Thyroid gland (tissue), 4 donors: ENCODE results near the gene C16orf86. TPM values are rescaled to one million over a fixed set of nuclear protein-coding genes. Genes with fewer than 3 reads are reported as not detected.

Source experiments
- DNase-seq, 2 donors: peaks; one replicate each; pipeline ENCODE4 v3.0.0-alpha.2; 2019
- H3K27ac ChIP-seq, 3 donors: fragments of 200-600 bp; sonication (generic); 1 replicate in 2 of 3; 2 replicates in 1 of 3; pipeline ENCODE4 v1.5.1; 2016 to 2019; ENCODE audit warnings: mild to moderate bottlenecking in 1 of 3, moderate library complexity in 1 of 3
- H3K27me3 ChIP-seq: fragments of 200-600 bp; sonication (generic); one replicate; pipeline ENCODE4 v1.5.1; 2019
- H3K36me3 ChIP-seq, 2 donors: fragments of 200-600 bp; sonication (generic); one replicate each; pipeline ENCODE4 v1.5.1; 2016 to 2019
- H3K4me1 ChIP-seq, 2 donors: fragments of 200-600 bp; sonication (generic); one replicate each; pipeline ENCODE4 v1.5.1; 2017 to 2019
- H3K4me3 ChIP-seq, 3 donors: fragments of 200-600 bp; sonication (generic); replicated peaks in 1 of 3; 1 replicate in 2 of 3; 2 replicates in 1 of 3; pipeline ENCODE4 v1.5.1; 2016; ENCODE audit warnings: mild to moderate bottlenecking in 1 of 3
- H3K9me3 ChIP-seq: fragments of 200-600 bp; sonication (generic); one replicate; pipeline ENCODE4 v1.5.1; 2017
- CTCF ChIP-seq, 6 experiments: fragments of 200-600 bp in 3 of 6; fragments of 450-650 bp in 3 of 6; sonication (generic) in 3 of 6; IDR thresholded peaks; one replicate each; pipeline ENCODE4 v1.5.1; 2016 to 2019; ENCODE audit warnings: antibody characterized with exemption in 6 of 6, mild to moderate bottlenecking in 2 of 6, inconsistent platforms in 1 of 6, moderate library complexity in 1 of 6
- POLR2A ChIP-seq, 2 donors: fragments of 450-650 bp; IDR thresholded peaks; one replicate each; pipeline ENCODE4 v1.6.1; 2017; ENCODE audit warnings: antibody characterized with exemption in 2 of 2, mild to moderate bottlenecking in 2 of 2, moderate library complexity in 1 of 2
- WGBS, 2 donors: methylation state at CpG; one replicate each; pipeline ENCODE4 v1.1.5; 2017; 5-methylcytosine and 5-hydroxymethylcytosine counted together
- intact Hi-C: fragments of 100-400 bp; cut with DNase I; formaldehyde crosslinking; loops from one replicate; pipeline ENCODE4 v1.15.1; 2023
- total RNA-seq, 4 donors: library from RNA; depleted of rRNA; stranded (reverse); fragments of >200 nt; gene quantifications; one replicate each; pipeline ENCODE4 v1.2.3, GENCODE V29; 2016

C16orf86 gene
- total RNA-seq, 4 donors from 2014 or later = 3.9 to 10.7 (median 6.9) TPM

- Histone ChIP-seq H3K9me3 (no peaks in the 10 kb centered on the region), H3K27me3 (no peaks in the 10 kb centered on the region), H3K4me1 (peaks cover 42 to 63% of the 10 kb centered on the region in 2 donors), H3K27ac (no peak overlapping the region), H3K36me3 (no peaks in the 10 kb centered on the region), H3K4me3 (no peak overlapping the region)
- TF ChIP-seq CTCF (IDR thresholded peaks at IDR 0.05) = no peak
- TF ChIP-seq POLR2A (IDR thresholded peaks at IDR 0.05) = no peak
- intact Hi-C loops = loop anchor here (5.0 kb wide), 1 partner anchor 127 kb away; no protein-coding TSS in a partner anchor
- no peak for DNase-seq
- WGBS, 2 donors = 96 to 100% methylated on average over 15 to 17 of the region's 17 CpGs
These were observed 8.9 kb downstream of the C16orf86 start for GRCh38 chr16:67675579-67675935.

- intact Hi-C loops = loop anchor here (5.0 kb wide), 1 partner anchor 126 kb away; no protein-coding TSS in a partner anchor
- TF ChIP-seq CTCF (IDR thresholded peaks at IDR 0.05) (no peak), POLR2A (IDR thresholded peaks at IDR 0.05) (no peak)
- H3K9me3 ChIP-seq = no peaks in the 10 kb centered on the region
- no peaks in the 10 kb centered on the region for H3K27me3 ChIP-seq
- H3K4me1 ChIP-seq = peaks cover 42 to 63% of the 10 kb centered on the region in 2 donors
- H3K4me3 ChIP-seq = no peak overlapping the region
- H3K36me3 ChIP-seq = no peaks in the 10 kb centered on the region
- DNase-seq = no peak
- H3K27ac ChIP-seq = no peak overlapping the region
- 95 to 97% methylated on average over 7 of the region's 7 CpGs for WGBS, 2 donors
These were observed 9.4 kb downstream of the C16orf86 start for GRCh38 chr16:67675999-67676398.

- WGBS, 2 donors = 71 to 73% methylated on average over 4 of the region's 4 CpGs
- peak overlapping the region in 1 of 3 donors; percentile 0 for H3K27ac ChIP-seq
These were observed 9.9 kb downstream of the C16orf86 start for GRCh38 chr16:67676516-67676915.

GRCh38 chr16:67676939-67677338 is 10.3 kb downstream of the C16orf86 start:
- Histone ChIP-seq H3K9me3 (no peaks in the 10 kb centered on the region), H3K4me3 (no peak overlapping the region), H3K36me3 (no peaks in the 10 kb centered on the region), H3K27ac (peak overlapping the region in 2 of 3 donors; percentile 0 to 22), H3K27me3 (no peaks in the 10 kb centered on the region), H3K4me1 (peaks cover 41 to 58% of the 10 kb centered on the region in 2 donors)
- TF ChIP-seq POLR2A (IDR thresholded peaks at IDR 0.05) (no peak), CTCF (IDR thresholded peaks at IDR 0.05) (no peak)
- peak in 1 of 2 donors; percentile 17 for DNase-seq
- intact Hi-C loops = loop anchor here (5.0 kb wide), 1 partner anchor 125 kb away; no protein-coding TSS in a partner anchor
- 41 to 45% methylated on average over 8 of the region's 8 CpGs for WGBS, 2 donors

More at GRCh38 chr16:67676516-67676915, 9.9 kb downstream of the C16orf86 start:
- Histone ChIP-seq H3K36me3 (no peaks in the 10 kb centered on the region), H3K4me3 (no peak overlapping the region), H3K27me3 (no peaks in the 10 kb centered on the region), H3K4me1 (peaks cover 42 to 63% of the 10 kb centered on the region in 2 donors), H3K9me3 (no peaks in the 10 kb centered on the region)
- no peak for DNase-seq
- intact Hi-C loops = loop anchor here (5.0 kb wide), 1 partner anchor 126 kb away; no protein-coding TSS in a partner anchor
- TF ChIP-seq CTCF (IDR thresholded peaks at IDR 0.05) (no peak), POLR2A (IDR thresholded peaks at IDR 0.05) (no peak)

GRCh38 chr16:67677712-67678111 is 11.1 kb downstream of the C16orf86 start:
- 100% methylated on average over 1 of the region's 1 CpG for WGBS, 2 donors
- no peaks in the 10 kb centered on the region for H3K9me3 ChIP-seq
- TF ChIP-seq POLR2A (IDR thresholded peaks at IDR 0.05) = no peak
- H3K27ac ChIP-seq = no peak overlapping the region
- peaks cover 34 to 51% of the 10 kb centered on the region in 2 donors for H3K4me1 ChIP-seq
- no peaks in the 10 kb centered on the region for H3K36me3 ChIP-seq
- no peak for DNase-seq
- intact Hi-C loops = loop anchor here (5.0 kb wide), 1 partner anchor 125 kb away; no protein-coding TSS in a partner anchor
- H3K27me3 ChIP-seq = no peaks in the 10 kb centered on the region
- H3K4me3 ChIP-seq = no peak overlapping the region
